SK-N-SH treated with all-trans-retinoic acid at 6 μM for 48 hours (cell line): ENCODE data around the gene CNKSR2.

Experiments used
- ATAC-seq: fragments of 200-7000 bp; cut with Tn5 transposase; 3 replicates; pipeline ENCODE4 v1.9.1; 2020; ENCODE audit warnings: mild to moderate bottlenecking, moderate library complexity
- ARNTL ChIP-seq: fragments of 450-650 bp; formaldehyde crosslinking; IDR thresholded peaks from 2 replicates; pipeline ENCODE4 v1.5.0; 2020; ENCODE audit warnings: low read depth, mild to moderate bottlenecking, moderate library complexity, borderline replicate concordance
- BACH2 ChIP-seq: fragments of 250-450 bp; sonication (Bioruptor Pico); IDR thresholded peaks from 2 replicates; pipeline ENCODE4 v1.9.0; 2021; ENCODE audit warnings: mild to moderate bottlenecking, borderline replicate concordance
- CSDC2 ChIP-seq: fragments of 250-450 bp; sonication (Bioruptor Pico); IDR thresholded peaks from 2 replicates; pipeline ENCODE4 v1.5.0; 2020; ENCODE audit warnings: mild to moderate bottlenecking, moderate library complexity
- ESRRG ChIP-seq: fragments of 250-450 bp; sonication (Bioruptor Pico); IDR thresholded peaks from 2 replicates; pipeline ENCODE4 v1.6.1; 2021; ENCODE audit warnings: mild to moderate bottlenecking
- GLIS3 ChIP-seq: fragments of 250-450 bp; sonication (Bioruptor Pico); IDR thresholded peaks from 2 replicates; pipeline ENCODE4 v1.5.0; 2020; ENCODE audit warnings: mild to moderate bottlenecking, moderate library complexity
- ISL1 ChIP-seq: fragments of 250-450 bp; sonication (Bioruptor Pico); IDR thresholded peaks from 2 replicates; pipeline ENCODE4 v2.1.2; 2022; ENCODE audit warnings: mild to moderate bottlenecking, moderate library complexity
- OSR1 ChIP-seq: fragments of 250-450 bp; sonication (Bioruptor Pico); IDR thresholded peaks from 2 replicates; pipeline ENCODE4 v1.8.0; 2022; ENCODE audit warnings: moderate library complexity, mild to moderate bottlenecking, inconsistent platforms
- PATZ1 ChIP-seq: fragments of 250-450 bp; sonication (Bioruptor Pico); IDR thresholded peaks from 2 replicates; pipeline ENCODE4 v1.8.0; 2020; ENCODE audit warnings: mild to moderate bottlenecking, moderate library complexity, borderline replicate concordance
- PPARA ChIP-seq: fragments of 250-450 bp; sonication (Bioruptor Pico); IDR thresholded peaks from 2 replicates; pipeline ENCODE4 v1.5.0; 2020; ENCODE audit warnings: mild to moderate bottlenecking, borderline replicate concordance
- RARB ChIP-seq: fragments of 250-450 bp; sonication (Bioruptor Pico); IDR thresholded peaks from 2 replicates; pipeline ENCODE4 v1.8.0; 2021; ENCODE audit warnings: mild to moderate bottlenecking, moderate library complexity
- SNAI2 ChIP-seq: fragments of 250-450 bp; sonication (Bioruptor Pico); IDR thresholded peaks from 2 replicates; pipeline ENCODE4 v1.5.0; 2020; ENCODE audit warnings: mild to moderate bottlenecking, moderate library complexity
- TOX ChIP-seq: fragments of 250-450 bp; sonication (Bioruptor Pico); IDR thresholded peaks from 2 replicates; pipeline ENCODE4 v1.8.0; 2021; ENCODE audit warnings: mild to moderate bottlenecking, moderate library complexity, borderline replicate concordance
- TSHZ2 ChIP-seq: fragments of 250-450 bp; sonication (Bioruptor Pico); IDR thresholded peaks from 2 replicates; pipeline ENCODE4 v1.5.0; 2020; ENCODE audit warnings: mild to moderate bottlenecking, moderate library complexity
- ZC3H10 ChIP-seq: fragments of 250-450 bp; sonication (Bioruptor Pico); IDR thresholded peaks from 2 replicates; pipeline ENCODE4 v1.5.1; 2021; ENCODE audit warnings: mild to moderate bottlenecking, moderate library complexity
- ZFP3 ChIP-seq: fragments of 250-450 bp; sonication (Bioruptor Pico); IDR thresholded peaks from 2 replicates; pipeline ENCODE4 v1.5.0; 2020; ENCODE audit warnings: mild to moderate bottlenecking, moderate library complexity
- ZFP30 ChIP-seq: fragments of 450-650 bp; formaldehyde crosslinking; IDR thresholded peaks from 2 replicates; pipeline ENCODE4 v1.5.0; 2022; ENCODE audit warnings: mild to moderate bottlenecking, moderate library complexity
- ZNF565 ChIP-seq: fragments of 450-650 bp; formaldehyde crosslinking; conservative IDR thresholded peaks from 2 replicates; pipeline ENCODE4 v1.5.0; 2020; ENCODE audit warnings: low read depth, mild to moderate bottlenecking, moderate library complexity
- ZNF70 ChIP-seq: fragments of 450-650 bp; formaldehyde crosslinking; IDR thresholded peaks from 2 replicates; pipeline ENCODE4 v1.5.0; 2020; ENCODE audit warnings: mild to moderate bottlenecking, moderate library complexity
- ZNF8 ChIP-seq: fragments of 450-650 bp; formaldehyde crosslinking; IDR thresholded peaks from 2 replicates; pipeline ENCODE4 v1.5.0; 2020; ENCODE audit warnings: mild to moderate bottlenecking, moderate library complexity
- TF ChIP-seq, protein P1 (sequence below): fragments of 250-450 bp; sonication (Bioruptor Pico); IDR thresholded peaks from 2 replicates; pipeline ENCODE4 v1.8.0; 2021; ENCODE audit warnings: low read depth, mild to moderate bottlenecking, moderate library complexity, borderline replicate concordance
- TF ChIP-seq, protein P2 (sequence below): fragments of 250-450 bp; sonication (Bioruptor Pico); IDR thresholded peaks from 2 replicates; pipeline ENCODE4 v1.5.1; 2021; ENCODE audit warnings: mild to moderate bottlenecking, moderate library complexity

The CNKSR2 gene

GRCh38 chrX:21376636-21377035 lies 2.4 kb downstream of the CNKSR2 start:
- TF ChIP-seq ARNTL (CRISPR knock-in tag), result no peak
- TF ChIP-seq GLIS3, result no peak
- no peak for TF ChIP-seq ZNF565 (CRISPR knock-in tag)
- no peak for TF ChIP-seq TOX (CRISPR knock-in tag)
- no peak for TF ChIP-seq BACH2 (CRISPR knock-in tag)
- TF ChIP-seq CSDC2 (CRISPR knock-in tag), result no peak
- TF ChIP-seq RARB (CRISPR knock-in tag), result no peak
- TF ChIP-seq ZFP3 (CRISPR knock-in tag), result no peak
- TF ChIP-seq ZNF8 (CRISPR knock-in tag), result no peak
- no peak for ATAC-seq

DNA sequence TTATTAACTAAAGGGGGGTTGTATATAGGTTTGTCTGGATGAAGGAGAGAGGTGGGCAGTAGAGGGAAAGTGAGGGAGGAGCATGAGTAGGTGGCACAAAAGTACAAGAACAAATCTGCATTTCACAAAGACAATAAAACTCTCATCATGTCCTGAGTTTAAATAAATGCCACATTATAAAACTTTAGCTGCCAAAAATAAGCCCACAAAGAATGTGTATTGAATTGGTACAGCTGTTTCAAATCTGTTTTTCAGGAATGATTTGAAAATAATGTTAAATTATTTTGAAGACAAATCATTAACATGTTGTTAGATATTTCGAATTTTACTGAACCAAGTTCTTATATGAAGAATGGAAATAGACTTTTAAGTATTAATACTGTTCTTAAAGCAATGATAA lies 5.8 kb downstream of the CNKSR2 start:
- no peak for ATAC-seq

DNA sequence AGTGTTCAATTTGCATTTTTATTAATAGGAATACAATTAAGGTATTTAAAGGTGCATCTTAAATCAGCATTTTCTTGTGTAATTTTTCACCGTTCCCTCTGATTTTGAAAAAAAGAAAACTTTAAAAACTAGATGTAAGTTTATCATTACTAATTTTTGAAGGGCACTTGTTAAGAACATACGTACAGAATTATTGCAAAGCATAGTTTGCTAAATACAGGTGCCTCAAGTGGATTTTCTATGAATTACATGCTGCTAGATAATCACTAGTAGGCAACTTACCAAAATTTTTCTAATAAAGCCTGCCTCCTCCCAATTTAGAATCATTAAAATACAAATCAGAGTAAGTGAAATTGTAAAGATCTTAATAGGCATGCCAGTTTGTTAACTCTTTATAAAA lies 8.5 kb downstream of the CNKSR2 start:
- TF ChIP-seq, protein P1, sequence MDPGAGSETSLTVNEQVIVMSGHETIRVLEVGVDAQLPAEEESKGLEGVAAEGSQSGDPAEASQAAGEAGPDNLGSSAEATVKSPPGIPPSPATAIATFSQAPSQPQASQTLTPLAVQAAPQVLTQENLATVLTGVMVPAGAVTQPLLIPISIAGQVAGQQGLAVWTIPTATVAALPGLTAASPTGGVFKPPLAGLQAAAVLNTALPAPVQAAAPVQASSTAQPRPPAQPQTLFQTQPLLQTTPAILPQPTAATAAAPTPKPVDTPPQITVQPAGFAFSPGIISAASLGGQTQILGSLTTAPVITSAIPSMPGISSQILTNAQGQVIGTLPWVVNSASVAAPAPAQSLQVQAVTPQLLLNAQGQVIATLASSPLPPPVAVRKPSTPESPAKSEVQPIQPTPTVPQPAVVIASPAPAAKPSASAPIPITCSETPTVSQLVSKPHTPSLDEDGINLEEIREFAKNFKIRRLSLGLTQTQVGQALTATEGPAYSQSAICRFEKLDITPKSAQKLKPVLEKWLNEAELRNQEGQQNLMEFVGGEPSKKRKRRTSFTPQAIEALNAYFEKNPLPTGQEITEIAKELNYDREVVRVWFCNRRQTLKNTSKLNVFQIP (CRISPR knock-in tag), result no peak
- no peak for TF ChIP-seq ZNF70 (CRISPR knock-in tag)
- no peak for TF ChIP-seq ZFP30 (CRISPR knock-in tag)
- no peak for TF ChIP-seq ZNF565 (CRISPR knock-in tag)
- TF ChIP-seq ZNF8 (CRISPR knock-in tag), result no peak
- no peak for TF ChIP-seq ARNTL (CRISPR knock-in tag)
- no peak for TF ChIP-seq CSDC2 (CRISPR knock-in tag)
- TF ChIP-seq RARB (CRISPR knock-in tag), result no peak
- ATAC-seq, result no peak

More for the DNA sequence above, 5.8 kb downstream of the CNKSR2 start:
- no peak for TF ChIP-seq ISL1 (CRISPR knock-in tag)
- TF ChIP-seq TOX (CRISPR knock-in tag), result no peak
- no peak for TF ChIP-seq ZNF70 (CRISPR knock-in tag)
- TF ChIP-seq, protein P2, sequence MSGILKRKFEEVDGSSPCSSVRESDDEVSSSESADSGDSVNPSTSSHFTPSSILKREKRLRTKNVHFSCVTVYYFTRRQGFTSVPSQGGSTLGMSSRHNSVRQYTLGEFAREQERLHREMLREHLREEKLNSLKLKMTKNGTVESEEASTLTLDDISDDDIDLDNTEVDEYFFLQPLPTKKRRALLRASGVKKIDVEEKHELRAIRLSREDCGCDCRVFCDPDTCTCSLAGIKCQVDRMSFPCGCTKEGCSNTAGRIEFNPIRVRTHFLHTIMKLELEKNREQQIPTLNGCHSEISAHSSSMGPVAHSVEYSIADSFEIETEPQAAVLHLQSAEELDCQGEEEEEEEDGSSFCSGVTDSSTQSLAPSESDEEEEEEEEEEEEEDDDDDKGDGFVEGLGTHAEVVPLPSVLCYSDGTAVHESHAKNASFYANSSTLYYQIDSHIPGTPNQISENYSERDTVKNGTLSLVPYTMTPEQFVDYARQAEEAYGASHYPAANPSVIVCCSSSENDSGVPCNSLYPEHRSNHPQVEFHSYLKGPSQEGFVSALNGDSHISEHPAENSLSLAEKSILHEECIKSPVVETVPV (CRISPR knock-in tag), result no peak
- no peak for TF ChIP-seq GLIS3
- no peak for TF ChIP-seq PATZ1 (CRISPR knock-in tag)
- TF ChIP-seq ESRRG (CRISPR knock-in tag), result no peak
- TF ChIP-seq PPARA (CRISPR knock-in tag), result no peak
- TF ChIP-seq TSHZ2 (CRISPR knock-in tag), result no peak
- TF ChIP-seq ARNTL (CRISPR knock-in tag), result no peak
- no peak for TF ChIP-seq RARB (CRISPR knock-in tag)
- TF ChIP-seq ZNF8 (CRISPR knock-in tag), result no peak
- no peak for TF ChIP-seq BACH2 (CRISPR knock-in tag)
- TF ChIP-seq OSR1 (CRISPR knock-in tag), result no peak

DNA sequence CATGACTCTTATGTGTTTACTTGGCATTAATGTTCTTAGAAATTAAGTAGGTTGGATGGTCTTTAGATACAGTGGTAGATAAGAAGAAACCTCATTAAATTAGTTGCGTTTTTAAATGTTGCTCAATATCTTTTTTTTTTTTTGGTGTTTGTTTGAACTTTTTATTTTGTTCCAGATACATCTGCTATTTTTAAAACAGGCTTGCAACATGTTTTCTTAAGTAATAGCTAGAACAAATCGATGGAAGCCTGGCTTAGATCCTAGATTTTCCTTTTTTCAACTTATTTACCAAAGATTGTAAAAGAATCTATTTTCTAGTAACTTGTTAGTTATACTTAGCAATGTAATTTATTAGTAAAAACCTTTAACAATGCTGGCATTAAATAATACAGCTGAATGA lies 9.3 kb downstream of the CNKSR2 start:
- no peak for ATAC-seq
- no peak for TF ChIP-seq ZFP3 (CRISPR knock-in tag)
- TF ChIP-seq ESRRG (CRISPR knock-in tag), result no peak
- no peak for TF ChIP-seq TSHZ2 (CRISPR knock-in tag)
- no peak for TF ChIP-seq SNAI2 (CRISPR knock-in tag)
- no peak for TF ChIP-seq PATZ1 (CRISPR knock-in tag)
- no peak for TF ChIP-seq RARB (CRISPR knock-in tag)
- no peak for TF ChIP-seq ZNF8 (CRISPR knock-in tag)
- TF ChIP-seq, protein P1 (CRISPR knock-in tag), result no peak
- TF ChIP-seq ZC3H10, result no peak
